ENCODE data around the gene HMGN1.

The HMGN1 gene

GRCh38 chr21:39346206-39346605 lies 2.7 kb downstream of the HMGN1 start:
- DNase-seq (ENCODE audit: low spot score): no peak
- no peak for TF ChIP-seq CTCF (IDR thresholded peaks at IDR 0.05; ENCODE audit: extremely low read depth, insufficient read depth, missing control alignments)
- in situ Hi-C loops (cut with MboI; ENCODE audit: low pct_unique_long_range_greater_than_20kb, low sequenced_read_pairs, unreplicated experiment): no loop called here

GRCh38 chr21:39345440-39345839 lies 3.4 kb downstream of the HMGN1 start:
- in situ Hi-C loops (cut with MboI; ENCODE audit: low pct_unique_long_range_greater_than_20kb, low sequenced_read_pairs, unreplicated experiment): no loop called here
- no peak for DNase-seq (ENCODE audit: low spot score)
- no peak for TF ChIP-seq CTCF (IDR thresholded peaks at IDR 0.05; ENCODE audit: extremely low read depth, insufficient read depth, missing control alignments)

GRCh38 chr21:39344848-39345247 lies 4.0 kb downstream of the HMGN1 start:
- TF ChIP-seq CTCF (IDR thresholded peaks at IDR 0.05; ENCODE audit: extremely low read depth, insufficient read depth, missing control alignments): no peak
- in situ Hi-C loops (cut with MboI; ENCODE audit: low pct_unique_long_range_greater_than_20kb, low sequenced_read_pairs, unreplicated experiment): no loop called here
- no peak for DNase-seq (ENCODE audit: low spot score)

- no peak for TF ChIP-seq CTCF (IDR thresholded peaks at IDR 0.05; ENCODE audit: extremely low read depth, insufficient read depth, missing control alignments)
- in situ Hi-C loops (cut with MboI; ENCODE audit: low pct_unique_long_range_greater_than_20kb, low sequenced_read_pairs, unreplicated experiment): no loop called here
- DNase-seq (ENCODE audit: low spot score): no peak
Observed at GRCh38 chr21:39341249-39341923, 7.5 kb downstream of the HMGN1 start.

GRCh38 chr21:39340687-39341086 lies 8.2 kb downstream of the HMGN1 start:
- in situ Hi-C loops (cut with MboI; ENCODE audit: low pct_unique_long_range_greater_than_20kb, low sequenced_read_pairs, unreplicated experiment): no loop called here
- DNase-seq (ENCODE audit: low spot score): no peak
- TF ChIP-seq CTCF (IDR thresholded peaks at IDR 0.05; ENCODE audit: extremely low read depth, insufficient read depth, missing control alignments): no peak

- DNase-seq (ENCODE audit: low spot score): no peak
- in situ Hi-C loops (cut with MboI; ENCODE audit: low pct_unique_long_range_greater_than_20kb, low sequenced_read_pairs, unreplicated experiment): no loop called here
- TF ChIP-seq CTCF (IDR thresholded peaks at IDR 0.05; ENCODE audit: extremely low read depth, insufficient read depth, missing control alignments): no peak
Observed at GRCh38 chr21:39339231-39339630, 9.7 kb downstream of the HMGN1 start.

Data from GM13977 (cell line).